B cell (primary cell): ENCODE measurements around the gene DNAJC21.

Experiments
- EZH2 ChIP-seq: IDR thresholded peaks from 2 replicates; pipeline ENCODE4 v1.6.1; 2012; ENCODE audit warnings: borderline replicate concordance, low read depth, mild to moderate bottlenecking, moderate library complexity, low read length; ENCODE audit not compliant: insufficient read depth, poor library complexity, severe bottlenecking
- TF ChIP-seq, protein P1 (sequence below): fragments of 200-600 bp; IDR thresholded peaks from one replicate; pipeline ENCODE4 v1.8.0; 2022; ENCODE audit warnings: antibody characterized with exemption, mild to moderate bottlenecking

GRCh38 chr5:34913072-34913471 lies 16.3 kb upstream of the DNAJC21 start:
- TF ChIP-seq, protein P1, sequence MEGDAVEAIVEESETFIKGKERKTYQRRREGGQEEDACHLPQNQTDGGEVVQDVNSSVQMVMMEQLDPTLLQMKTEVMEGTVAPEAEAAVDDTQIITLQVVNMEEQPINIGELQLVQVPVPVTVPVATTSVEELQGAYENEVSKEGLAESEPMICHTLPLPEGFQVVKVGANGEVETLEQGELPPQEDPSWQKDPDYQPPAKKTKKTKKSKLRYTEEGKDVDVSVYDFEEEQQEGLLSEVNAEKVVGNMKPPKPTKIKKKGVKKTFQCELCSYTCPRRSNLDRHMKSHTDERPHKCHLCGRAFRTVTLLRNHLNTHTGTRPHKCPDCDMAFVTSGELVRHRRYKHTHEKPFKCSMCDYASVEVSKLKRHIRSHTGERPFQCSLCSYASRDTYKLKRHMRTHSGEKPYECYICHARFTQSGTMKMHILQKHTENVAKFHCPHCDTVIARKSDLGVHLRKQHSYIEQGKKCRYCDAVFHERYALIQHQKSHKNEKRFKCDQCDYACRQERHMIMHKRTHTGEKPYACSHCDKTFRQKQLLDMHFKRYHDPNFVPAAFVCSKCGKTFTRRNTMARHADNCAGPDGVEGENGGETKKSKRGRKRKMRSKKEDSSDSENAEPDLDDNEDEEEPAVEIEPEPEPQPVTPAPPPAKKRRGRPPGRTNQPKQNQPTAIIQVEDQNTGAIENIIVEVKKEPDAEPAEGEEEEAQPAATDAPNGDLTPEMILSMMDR = no peak
- TF ChIP-seq EZH2 = no peak
